HG03045 (cell line): ENCODE data around the gene PTPRQ.

Experiments
- ATAC-seq: cut with Tn5 transposase; IDR thresholded peaks from one replicate; pipeline ENCODE4 v1.9.1; 2021; ENCODE audit warnings: mild to moderate bottlenecking, moderate library complexity; ENCODE audit not compliant: unreplicated experiment

PTPRQ gene

DNA sequence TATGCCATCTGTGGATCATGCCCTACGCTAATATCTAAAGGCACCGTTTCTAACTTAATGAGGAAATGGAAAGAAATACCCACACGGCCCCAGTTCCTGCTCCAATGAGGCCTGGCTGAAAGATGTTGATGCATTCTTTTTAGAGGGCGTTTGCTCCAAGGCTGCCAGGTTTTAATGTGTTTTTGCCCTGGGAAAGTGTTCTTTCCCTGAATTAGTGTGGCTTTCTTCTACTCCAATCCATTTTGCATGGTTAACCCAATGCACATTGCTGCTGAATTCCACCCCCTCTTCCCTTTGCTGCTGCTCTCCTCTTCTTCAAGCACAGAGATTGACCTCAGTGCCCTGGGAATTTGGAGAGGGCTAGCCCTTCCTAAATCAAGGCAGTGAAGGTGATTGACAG is 273.8 kb downstream of the PTPRQ start:
- no peak for ATAC-seq

- ATAC-seq: no peak
Observed at GRCh38 chr12:80720516-80720915, 276.5 kb downstream of the PTPRQ start.

DNA sequence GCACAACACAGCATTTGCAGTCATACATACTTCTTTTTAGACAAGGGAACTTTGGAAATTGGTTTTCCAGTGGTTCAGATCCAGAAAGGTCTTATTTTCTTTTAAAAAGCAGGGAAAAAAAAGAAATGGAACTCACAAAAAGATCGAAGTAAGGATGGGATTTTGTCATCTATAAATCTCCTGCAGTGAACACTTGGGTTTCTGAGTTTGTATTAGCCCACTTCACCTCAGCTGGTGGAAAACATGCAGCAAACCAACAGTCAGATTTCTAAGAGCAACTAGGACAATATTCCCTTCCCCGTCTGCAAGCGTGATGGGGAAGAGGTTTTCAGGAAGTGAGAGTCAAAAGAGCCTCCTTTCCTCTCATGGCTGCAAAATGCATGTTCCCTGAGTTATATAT is 277.3 kb downstream of the PTPRQ start:
- ATAC-seq: no peak
